ENCODE data around the gene RAB1B.
A peak's percentile ranks its signal among the peaks of the same experiment; 100 is the strongest.
"Not testable (repeated sequence)": the region's sequence is repeated elsewhere in the genome, so short reads cannot be mapped to it uniquely, and the experiment has no call there.

RAB1B gene

GRCh38 chr11:66247801-66248200 is 20.6 kb upstream of the RAB1B start:
- no peak overlapping the region for H3K4me3 ChIP-seq (ENCODE audit: low read length)
- no peak for TF ChIP-seq CTCF (conservative IDR thresholded peaks at IDR 0.05; ENCODE audit: low read length)
- DNase-seq (ENCODE audit: low read depth), result no peak

GRCh38 chr11:66248903-66249302 is 19.5 kb upstream of the RAB1B start:
- DNase-seq (ENCODE audit: low read depth), result no peak
- TF ChIP-seq CTCF (conservative IDR thresholded peaks at IDR 0.05; ENCODE audit: low read length), result no peak
- no peak overlapping the region for H3K4me3 ChIP-seq (ENCODE audit: low read length)

- TF ChIP-seq CTCF (conservative IDR thresholded peaks at IDR 0.05; ENCODE audit: low read length), result no peak
- DNase-seq (ENCODE audit: low read depth), result no peak
- H3K4me3 ChIP-seq (ENCODE audit: low read length), result no peak overlapping the region
Observed at GRCh38 chr11:66251809-66252208, 16.6 kb upstream of the RAB1B start.

- DNase-seq (ENCODE audit: low read depth); H3K4me3 ChIP-seq (ENCODE audit: low read length): not testable (repeated sequence)
Observed at GRCh38 chr11:66253081-66253480, 15.4 kb upstream of the RAB1B start.

GRCh38 chr11:66258473-66258893 is 10.0 kb upstream of the RAB1B start:
- TF ChIP-seq CTCF (conservative IDR thresholded peaks at IDR 0.05; ENCODE audit: low read length), result no peak
- H3K4me3 ChIP-seq (ENCODE audit: low read length), result peak overlapping the region; percentile 88
- DNase-seq (ENCODE audit: low read depth), result no peak

GRCh38 chr11:66259225-66259624 is 9.2 kb upstream of the RAB1B start:
- no peak overlapping the region for H3K4me3 ChIP-seq (ENCODE audit: low read length)
- TF ChIP-seq CTCF (conservative IDR thresholded peaks at IDR 0.05; ENCODE audit: low read length), result no peak
- DNase-seq (ENCODE audit: low read depth), result no peak

GRCh38 chr11:66259956-66260355 is 8.5 kb upstream of the RAB1B start:
- DNase-seq (ENCODE audit: low read depth), result no peak
- no peak for TF ChIP-seq CTCF (conservative IDR thresholded peaks at IDR 0.05; ENCODE audit: low read length)
- H3K4me3 ChIP-seq (ENCODE audit: low read length), result no peak overlapping the region

- H3K4me3 ChIP-seq (ENCODE audit: low read length), result no peak overlapping the region
- no peak for DNase-seq (ENCODE audit: low read depth)
- no peak for TF ChIP-seq CTCF (conservative IDR thresholded peaks at IDR 0.05; ENCODE audit: low read length)
Observed at GRCh38 chr11:66261578-66261977, 6.9 kb upstream of the RAB1B start.

Data from AG10803 (cell line).